Thyroid gland (tissue), 4 donors: Measurements from ENCODE around the gene ANTXR1. TPM values are rescaled to one million over a fixed set of nuclear protein-coding genes. Genes with fewer than 3 reads are reported as not detected.
A peak's percentile ranks its signal among the peaks of the same experiment; 100 is the strongest.

Experiments used
- DNase-seq, 2 donors: peaks; one replicate each; pipeline ENCODE4 v3.0.0-alpha.2; 2019
- H3K27ac ChIP-seq, 3 donors: fragments of 200-600 bp; sonication (generic); 1 replicate in 2 of 3; 2 replicates in 1 of 3; pipeline ENCODE4 v1.5.1; 2016 to 2019; ENCODE audit warnings: mild to moderate bottlenecking in 1 of 3, moderate library complexity in 1 of 3
- H3K27me3 ChIP-seq: fragments of 200-600 bp; sonication (generic); one replicate; pipeline ENCODE4 v1.5.1; 2019
- H3K36me3 ChIP-seq, 2 donors: fragments of 200-600 bp; sonication (generic); one replicate each; pipeline ENCODE4 v1.5.1; 2016 to 2019
- H3K4me1 ChIP-seq, 2 donors: fragments of 200-600 bp; sonication (generic); one replicate each; pipeline ENCODE4 v1.5.1; 2017 to 2019
- H3K4me3 ChIP-seq, 3 donors: fragments of 200-600 bp; sonication (generic); replicated peaks in 1 of 3; 1 replicate in 2 of 3; 2 replicates in 1 of 3; pipeline ENCODE4 v1.5.1; 2016; ENCODE audit warnings: mild to moderate bottlenecking in 1 of 3
- H3K9me3 ChIP-seq: fragments of 200-600 bp; sonication (generic); one replicate; pipeline ENCODE4 v1.5.1; 2017
- CTCF ChIP-seq, 6 experiments: fragments of 200-600 bp in 3 of 6; fragments of 450-650 bp in 3 of 6; sonication (generic) in 3 of 6; IDR thresholded peaks; one replicate each; pipeline ENCODE4 v1.5.1; 2016 to 2019; ENCODE audit warnings: antibody characterized with exemption in 6 of 6, mild to moderate bottlenecking in 2 of 6, inconsistent platforms in 1 of 6, moderate library complexity in 1 of 6
- POLR2A ChIP-seq, 2 donors: fragments of 450-650 bp; IDR thresholded peaks; one replicate each; pipeline ENCODE4 v1.6.1; 2017; ENCODE audit warnings: antibody characterized with exemption in 2 of 2, mild to moderate bottlenecking in 2 of 2, moderate library complexity in 1 of 2
- whole genome bisulfite sequencing, 2 donors: methylation state at CpG; one replicate each; pipeline ENCODE4 v1.1.5; 2017; 5-methylcytosine and 5-hydroxymethylcytosine counted together
- intact Hi-C: fragments of 100-400 bp; cut with DNase I; formaldehyde crosslinking; loops from one replicate; pipeline ENCODE4 v1.15.1; 2023
- total RNA-seq, 4 donors: library from RNA; depleted of rRNA; stranded (reverse); fragments of >200 nt; gene quantifications; one replicate each; pipeline ENCODE4 v1.2.3, GENCODE V29; 2016

ANTXR1 gene
- total RNA-seq, 4 donors from 2014 or later = 56.4 to 103 (median 79.3) TPM

- 9 to 15% methylated on average over 1 of the region's 1 CpG for WGBS, 2 donors
- H3K4me3 ChIP-seq = no peak overlapping the region
- H3K27me3 ChIP-seq = no peaks in the 10 kb centered on the region
- TF ChIP-seq POLR2A (IDR thresholded peaks at IDR 0.05) = no peak
- no peak for TF ChIP-seq CTCF (IDR thresholded peaks at IDR 0.05)
- no peaks in the 10 kb centered on the region for H3K36me3 ChIP-seq
- peaks cover 21 to 38% of the 10 kb centered on the region in 2 donors for H3K4me1 ChIP-seq
- intact Hi-C loops = no loop called here
- no peaks in the 10 kb centered on the region for H3K9me3 ChIP-seq
- DNase-seq = no peak
- H3K27ac ChIP-seq = peak overlapping the region in 1 of 3 donors; percentile 42
Observed at GRCh38 chr2:69111076-69111475, 98.1 kb downstream of the ANTXR1 start.

GRCh38 chr2:69113627-69114026 is 100.6 kb downstream of the ANTXR1 start:
- no peaks in the 10 kb centered on the region for H3K9me3 ChIP-seq
- no peak for DNase-seq
- H3K27ac ChIP-seq = peak overlapping the region in 2 of 3 donors; percentile 21 to 39
- H3K36me3 ChIP-seq = no peaks in the 10 kb centered on the region
- TF ChIP-seq CTCF (IDR thresholded peaks at IDR 0.05) = no peak
- no peak for TF ChIP-seq POLR2A (IDR thresholded peaks at IDR 0.05)
- WGBS, 2 donors = 90 to 93% methylated on average over 3 of the region's 3 CpGs
- no peak overlapping the region for H3K4me3 ChIP-seq
- H3K27me3 ChIP-seq = no peaks in the 10 kb centered on the region
- intact Hi-C loops = no loop called here
- H3K4me1 ChIP-seq = peaks cover 25 to 58% of the 10 kb centered on the region in 2 donors

GRCh38 chr2:69114534-69114933 is 101.6 kb downstream of the ANTXR1 start:
- Histone ChIP-seq H3K27ac (no peak overlapping the region), H3K36me3 (no peaks in the 10 kb centered on the region), H3K4me1 (peaks cover 25 to 63% of the 10 kb centered on the region in 2 donors), H3K9me3 (no peaks in the 10 kb centered on the region), H3K4me3 (no peak overlapping the region), H3K27me3 (no peaks in the 10 kb centered on the region)
- intact Hi-C loops = no loop called here
- WGBS, 2 donors = 92 to 100% methylated on average over 1 of the region's 1 CpG
- DNase-seq = no peak
- no peak for TF ChIP-seq CTCF (IDR thresholded peaks at IDR 0.05)
- no peak for TF ChIP-seq POLR2A (IDR thresholded peaks at IDR 0.05)

- no peaks in the 10 kb centered on the region for H3K27me3 ChIP-seq
- no peaks in the 10 kb centered on the region for H3K36me3 ChIP-seq
- WGBS, 2 donors = 79 to 90% methylated on average over 4 of the region's 4 CpGs
- H3K9me3 ChIP-seq = no peaks in the 10 kb centered on the region
- peaks cover 18 to 53% of the 10 kb centered on the region in 2 donors for H3K4me1 ChIP-seq
- DNase-seq = no peak
- no peak for TF ChIP-seq POLR2A (IDR thresholded peaks at IDR 0.05)
- no peak for TF ChIP-seq CTCF (IDR thresholded peaks at IDR 0.05)
- H3K27ac ChIP-seq = peak overlapping the region; percentile 10 to 26 (median 23)
- H3K4me3 ChIP-seq = no peak overlapping the region
- intact Hi-C loops = no loop called here
Observed at GRCh38 chr2:69116438-69116837, 103.5 kb downstream of the ANTXR1 start.

- H3K9me3 ChIP-seq = no peaks in the 10 kb centered on the region
- DNase-seq = no peak
- no peak overlapping the region for H3K4me3 ChIP-seq
- TF ChIP-seq POLR2A (IDR thresholded peaks at IDR 0.05) = no peak
- no peak for TF ChIP-seq CTCF (IDR thresholded peaks at IDR 0.05)
- H3K27me3 ChIP-seq = no peaks in the 10 kb centered on the region
- no peaks in the 10 kb centered on the region for H3K36me3 ChIP-seq
- peaks cover 5 to 33% of the 10 kb centered on the region in 2 donors for H3K4me1 ChIP-seq
- intact Hi-C loops = no loop called here
- WGBS, 2 donors = 83 to 88% methylated on average over 13 of the region's 13 CpGs
- peak overlapping the region in 1 of 3 donors; percentile 21 for H3K27ac ChIP-seq
Observed at GRCh38 chr2:69118609-69119008, 105.6 kb downstream of the ANTXR1 start.
